UCSD-AML1 (cell line): ENCODE data around the gene KAT2A.

Source experiments
- DNase-seq: peaks from one replicate; lab custom pipeline; 2025; ENCODE audit not compliant: unreplicated experiment; lab: John Stamatoyannopoulos, UW

The KAT2A gene

DNA sequence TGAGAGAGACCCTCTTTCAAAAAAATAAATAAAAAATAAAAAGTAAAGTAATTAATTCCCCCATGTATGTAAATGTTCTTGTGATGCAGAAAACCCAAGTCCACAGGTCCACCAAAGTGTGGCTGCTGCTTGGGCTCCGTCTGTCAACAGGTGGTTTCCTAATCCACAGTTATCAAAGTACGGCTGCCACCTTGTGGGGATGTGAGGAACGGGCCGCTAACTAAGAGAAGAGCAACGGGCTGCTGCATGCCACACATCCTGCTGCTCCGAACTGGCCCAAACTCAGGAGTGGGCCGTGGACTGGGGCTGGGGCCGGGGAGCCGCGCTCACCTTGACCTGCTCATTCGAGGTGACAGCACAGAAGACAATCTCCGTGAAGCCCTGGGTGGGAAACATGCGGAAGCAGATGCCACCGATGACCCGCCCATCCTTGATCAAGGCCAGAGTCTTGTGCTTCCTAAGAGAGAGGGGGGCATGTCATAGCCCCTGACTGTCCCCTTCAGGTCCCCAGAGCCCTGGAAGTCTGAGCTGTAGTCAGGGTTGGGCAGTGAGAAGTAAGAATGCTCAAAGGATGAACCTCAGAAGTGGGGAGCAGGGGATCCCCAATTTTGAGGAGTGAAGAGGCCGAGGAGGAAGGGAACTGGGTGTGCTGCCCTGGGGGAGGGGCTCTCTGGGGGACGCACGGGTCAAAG, 4.3 kb downstream of the KAT2A start:
- DNase-seq: peak; percentile 73

DNA sequence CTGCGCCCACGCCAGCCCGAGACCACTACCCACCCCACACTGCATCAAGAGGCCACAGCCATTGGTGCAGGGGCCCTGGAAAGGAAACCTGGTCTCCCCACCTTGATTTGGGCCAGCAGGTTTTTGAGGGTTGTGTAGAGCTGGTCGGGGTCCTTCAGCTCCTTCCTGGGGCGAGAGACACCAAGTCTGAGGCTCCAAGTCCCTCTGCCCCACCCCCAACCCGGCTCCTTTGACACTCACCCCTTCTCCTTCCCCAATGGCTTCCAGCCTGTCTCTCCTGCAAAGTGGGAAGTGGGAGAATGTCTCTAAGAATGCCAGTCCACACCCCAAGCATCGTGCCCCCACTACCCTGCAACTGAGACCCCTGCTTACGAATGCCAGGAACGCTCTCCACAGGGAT, 7.0 kb downstream of the KAT2A start:
- DNase-seq: no peak

DNA sequence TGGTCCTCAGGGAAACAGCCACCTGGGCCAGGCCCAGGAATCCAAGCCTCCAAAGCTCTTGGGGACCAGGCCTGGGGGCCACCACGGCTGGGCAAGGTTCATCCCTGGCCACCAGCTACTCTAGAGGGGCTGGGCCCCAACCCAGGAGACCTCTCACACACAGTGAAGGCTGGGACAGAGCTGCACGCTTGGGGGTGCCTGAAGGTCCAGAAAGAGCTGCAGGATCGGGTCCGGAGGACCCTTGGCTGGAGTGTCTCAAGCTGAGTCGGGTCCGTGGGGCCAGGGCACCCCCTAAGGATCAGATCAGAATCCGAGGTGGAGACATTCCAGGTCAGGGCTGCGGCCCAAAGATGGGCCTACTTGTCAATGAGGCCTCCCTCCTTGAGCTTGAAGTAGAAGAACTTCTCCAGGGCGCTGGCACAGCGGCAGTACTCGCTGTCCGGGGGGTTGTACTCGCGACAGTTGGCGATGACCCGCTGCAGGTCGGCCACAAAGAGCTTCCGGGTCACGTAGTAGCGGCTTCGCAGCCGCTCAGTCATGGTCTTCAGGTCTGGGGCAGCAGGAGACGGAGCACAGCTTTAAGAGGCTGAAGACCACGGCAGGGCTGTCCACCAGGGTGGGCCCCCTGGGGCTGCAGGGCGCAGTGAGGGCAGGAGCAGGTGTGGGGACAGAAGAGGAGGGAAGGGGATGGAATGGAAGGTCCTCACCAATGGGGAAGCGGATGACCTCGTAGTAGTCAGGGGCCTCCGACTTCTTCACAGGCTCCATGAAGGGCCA, 7.7 kb downstream of the KAT2A start:
- DNase-seq: no peak

DNA sequence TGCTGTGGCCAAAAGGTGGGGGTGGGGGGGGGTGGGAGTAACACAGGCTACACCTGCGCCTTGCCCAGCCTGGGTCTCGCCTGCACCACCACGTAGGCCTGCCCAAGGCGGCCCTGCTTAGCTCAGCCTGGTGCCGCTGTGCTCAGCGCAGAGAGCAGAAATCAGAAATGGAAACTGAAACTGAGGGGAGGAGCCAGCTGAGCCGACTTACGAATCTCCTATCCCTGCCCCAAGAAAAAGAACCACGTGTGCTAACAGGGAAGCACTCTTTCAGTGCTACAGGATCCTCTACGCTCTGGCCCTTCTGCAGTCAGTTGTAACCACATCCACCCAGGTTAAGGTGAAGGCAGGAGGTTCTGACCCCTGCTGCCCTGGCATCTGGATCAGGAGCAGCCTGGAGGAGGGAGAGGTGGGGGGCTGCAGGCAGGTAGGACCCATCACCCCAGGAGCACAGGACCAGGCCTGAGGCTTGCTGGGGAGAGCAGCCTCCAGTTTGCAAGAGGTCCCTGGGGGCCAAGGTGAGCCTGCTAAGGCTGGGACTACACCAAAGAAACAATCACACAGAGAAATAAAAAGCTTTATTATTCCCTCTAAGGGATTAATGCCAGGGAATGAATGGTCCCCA, 8.5 kb downstream of the KAT2A start, which contains the start of gene DHX58:
Gene DHX58, minus strand, starts transcription at position 163 of the 625 bp plus-strand sequence. CDS start 822 bp downstream, outside the sequence.
- peak; percentile 72 for DNase-seq

DNA sequence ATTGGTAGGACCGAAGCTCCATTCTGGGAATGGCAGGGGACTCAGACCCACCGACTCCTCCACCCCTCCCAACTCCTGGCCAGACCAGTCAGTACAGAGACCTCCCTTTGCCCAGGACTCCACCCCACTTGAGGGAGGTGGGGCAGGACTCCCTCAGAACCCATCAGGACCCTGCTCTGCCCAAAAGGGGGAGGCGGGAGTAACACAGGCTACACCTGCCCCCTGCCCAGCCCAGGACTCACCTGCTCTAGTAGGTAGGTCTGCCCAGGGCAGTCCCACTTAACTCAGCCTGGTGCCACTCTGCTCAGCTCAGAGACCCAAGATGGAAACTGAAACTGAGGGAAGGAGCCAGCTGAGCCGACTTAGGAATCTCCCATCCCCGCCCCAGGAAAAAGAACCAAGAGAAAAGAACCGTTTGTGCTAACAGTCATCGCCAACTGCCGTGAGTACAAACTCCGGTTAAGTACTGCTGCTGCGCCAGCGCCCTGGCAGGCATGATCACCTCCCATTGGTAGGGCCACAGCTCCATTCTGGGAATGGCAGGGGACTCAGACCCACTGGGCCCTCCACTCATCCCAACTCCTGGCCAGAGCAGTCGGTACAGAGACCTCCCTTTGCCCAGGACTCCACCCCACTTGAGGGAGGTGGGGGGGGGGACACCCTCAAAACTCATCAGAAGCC, 9.2 kb downstream of the KAT2A start:
- peak; percentile 62 for DNase-seq

DNA sequence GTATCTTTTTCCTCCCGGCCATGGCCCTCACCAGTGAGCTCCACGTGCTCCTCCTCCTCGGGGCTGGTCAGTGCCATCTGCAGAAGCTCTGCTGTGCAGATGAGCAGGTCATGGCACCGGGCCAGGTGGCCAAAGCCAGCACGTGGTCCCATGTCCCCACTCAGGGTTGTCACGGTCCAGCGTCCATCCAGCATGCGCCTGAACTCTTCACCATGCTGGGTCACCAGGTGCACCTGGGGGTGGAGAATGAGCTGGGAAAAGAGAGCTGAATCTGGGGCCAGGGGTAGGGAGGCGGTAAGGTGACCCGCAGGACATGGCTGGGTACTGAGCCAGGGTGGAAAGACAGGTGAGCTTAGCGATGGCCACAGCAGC, 9.9 kb downstream of the KAT2A start:
- no peak for DNase-seq

DNA sequence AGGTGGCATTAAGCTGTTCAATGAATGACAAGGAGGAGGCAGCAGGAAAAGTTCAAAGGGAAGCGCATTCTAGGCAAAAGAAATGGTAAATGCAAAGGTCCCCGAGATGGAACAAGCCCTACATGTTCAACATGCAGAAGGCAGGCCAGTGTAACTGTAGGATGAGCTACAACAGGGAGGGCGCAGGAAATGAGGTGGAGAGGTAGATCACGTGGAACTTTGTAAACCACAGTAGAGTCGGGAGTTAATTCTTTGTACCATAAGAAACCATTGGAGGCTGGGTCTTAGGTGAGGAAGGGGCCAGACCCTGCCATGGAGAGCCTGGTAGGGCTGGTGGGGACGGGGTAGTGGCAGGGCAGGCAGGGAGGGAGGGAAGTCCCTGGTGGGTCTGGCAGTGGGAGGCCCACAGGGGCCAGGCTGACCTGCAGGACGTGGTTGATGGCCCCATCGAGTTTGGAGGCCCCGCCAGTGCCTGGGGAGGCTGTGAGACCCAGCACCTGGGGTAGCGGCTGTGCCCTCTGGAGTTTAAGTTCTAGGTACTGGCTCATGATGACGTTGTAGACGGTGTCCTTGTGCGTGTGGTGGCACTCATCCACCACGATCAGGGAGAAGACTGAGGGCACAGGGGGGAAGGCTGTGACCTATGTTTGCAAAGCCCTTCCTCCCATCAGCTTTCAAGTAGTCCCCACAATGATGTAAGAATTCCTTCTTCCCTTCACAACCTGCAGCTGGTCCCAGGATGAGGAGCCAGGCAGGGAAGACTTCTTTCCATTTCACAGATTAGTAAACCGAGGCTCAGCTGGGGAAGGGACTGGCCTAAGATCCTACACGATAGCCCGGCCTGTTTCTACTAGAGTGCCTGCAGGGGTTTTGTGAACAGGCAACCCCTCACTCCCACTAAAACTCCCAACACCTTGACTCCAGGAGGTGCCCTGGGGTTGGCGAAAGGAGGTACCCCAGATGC, 10.6 kb downstream of the KAT2A start:
- no peak for DNase-seq

DNA sequence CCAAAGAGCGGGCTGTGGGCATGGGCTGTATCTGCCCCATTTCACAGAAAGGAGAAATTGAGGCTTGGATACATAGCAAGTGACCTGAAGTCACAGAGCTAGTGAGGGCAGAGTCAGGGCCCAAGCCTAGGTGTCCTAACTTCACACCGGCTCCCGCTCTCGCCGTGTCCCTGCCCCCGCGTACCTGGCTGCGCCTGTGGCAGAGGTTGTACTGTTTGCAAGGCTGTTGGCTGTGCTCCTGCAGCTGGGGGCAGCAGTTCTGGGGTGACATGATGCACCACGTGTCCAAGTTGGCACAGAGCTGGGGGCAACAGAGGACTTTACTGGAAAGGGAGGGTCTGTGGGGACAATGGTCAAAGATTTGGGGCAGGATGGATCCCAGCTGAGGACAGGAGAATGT, 12.1 kb downstream of the KAT2A start:
- no peak for DNase-seq

DNA sequence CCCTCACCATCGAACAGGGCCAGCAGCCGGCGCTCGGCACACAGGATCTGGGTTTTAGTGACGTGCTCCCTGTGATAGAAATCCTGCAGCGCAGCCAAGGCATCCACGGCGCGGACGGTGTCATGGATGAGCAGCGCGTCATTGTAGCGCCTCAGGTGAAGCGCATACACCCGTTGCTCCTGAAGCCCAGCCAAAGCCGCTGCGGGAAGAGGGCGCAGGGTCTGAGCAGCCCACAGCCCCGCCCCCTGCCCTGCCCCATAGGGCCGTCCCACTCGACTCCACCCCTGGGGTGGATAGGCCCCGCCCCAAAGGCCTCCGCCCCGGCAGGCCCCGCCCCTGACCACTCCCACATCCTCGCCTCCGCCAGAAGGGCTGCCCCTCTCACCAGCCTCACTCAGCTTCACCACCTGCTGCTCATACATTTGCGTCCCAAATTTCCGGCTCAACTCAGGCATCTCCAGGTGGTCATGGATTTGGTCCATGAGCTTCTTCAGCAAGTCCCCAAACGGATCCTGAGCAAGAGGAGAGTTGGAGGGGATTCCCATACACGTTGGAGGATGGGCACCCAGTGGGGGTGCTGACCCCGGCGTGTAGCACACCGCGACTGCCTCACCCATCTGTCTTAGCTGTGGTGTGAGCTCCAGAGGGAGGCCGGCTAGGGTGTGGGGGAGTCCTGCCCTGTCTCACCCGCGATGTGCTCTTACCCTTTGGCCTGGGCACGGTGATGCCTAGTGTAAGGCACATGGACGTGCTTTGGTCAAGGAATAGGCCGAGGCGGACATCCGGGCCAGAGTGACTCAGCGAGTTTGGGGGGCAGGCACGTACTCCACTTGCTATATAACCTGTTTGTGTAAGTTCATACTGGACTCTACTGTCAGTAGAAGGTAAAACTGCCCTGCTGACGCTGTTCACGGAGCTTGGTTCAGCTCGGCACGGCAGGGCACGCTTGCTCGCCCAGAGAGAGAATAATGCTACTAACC, 13.3 kb downstream of the KAT2A start:
- DNase-seq: peak; percentile 60

DNA sequence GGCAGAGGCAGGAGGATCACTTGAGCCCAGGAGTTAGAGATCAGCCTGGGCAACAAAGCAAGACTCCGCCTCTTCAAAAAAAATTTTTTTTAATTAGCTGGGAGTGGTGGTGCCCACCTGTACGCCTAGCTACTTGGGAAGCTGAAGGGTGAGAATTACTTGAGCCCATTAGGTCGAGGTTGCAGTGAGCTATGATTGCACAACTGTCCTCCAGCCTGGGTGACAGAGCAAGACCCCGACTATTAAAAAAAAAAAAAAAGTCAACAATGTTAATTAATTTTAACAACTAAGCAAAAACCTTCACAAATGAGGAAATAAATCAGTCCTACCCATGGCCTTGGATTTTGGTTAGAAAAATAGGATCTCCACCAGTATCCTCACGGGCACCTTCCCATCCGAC, 14.0 kb downstream of the KAT2A start:
- no peak for DNase-seq

DNA sequence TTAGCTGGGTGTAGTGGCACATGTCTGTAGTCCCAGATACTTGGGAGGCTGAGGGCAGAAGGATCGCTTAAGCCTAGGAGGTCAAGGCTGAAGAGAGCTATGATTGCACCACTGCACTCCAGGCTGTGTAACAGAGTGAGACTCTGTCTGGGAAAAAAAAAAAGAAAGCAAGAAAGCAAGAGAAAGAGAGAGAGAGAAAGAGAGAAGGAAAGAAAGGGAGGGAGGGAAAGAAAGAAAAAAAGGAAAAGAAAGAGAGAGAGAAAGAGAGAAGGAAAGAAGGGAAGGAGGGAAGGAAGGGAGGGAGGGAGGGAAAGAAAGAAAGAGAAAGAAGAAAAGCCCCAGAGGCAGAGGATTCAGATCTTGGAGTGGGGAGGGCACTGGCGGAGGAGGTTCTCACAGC, 15.2 kb downstream of the KAT2A start:
- no peak for DNase-seq

DNA sequence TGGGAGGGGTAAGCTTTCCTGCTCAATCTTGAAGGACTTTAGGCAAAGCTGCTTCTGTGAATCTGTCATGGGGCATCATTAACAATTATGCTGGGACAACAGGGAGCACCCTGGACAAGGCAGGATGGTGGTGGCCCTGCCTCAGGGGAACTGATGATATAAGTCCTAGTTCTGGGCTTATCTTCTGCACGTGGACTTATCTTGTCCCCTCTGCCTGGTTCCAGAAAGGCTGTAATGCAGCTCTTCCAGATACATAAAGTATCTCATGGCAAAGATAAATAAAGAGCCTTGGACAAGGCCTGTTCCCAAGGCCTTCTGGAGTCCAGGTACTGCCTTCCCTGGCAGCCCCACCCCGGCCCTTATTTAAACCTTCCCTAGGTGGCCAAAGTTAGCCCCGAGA, 16.9 kb downstream of the KAT2A start:
- DNase-seq: no peak

DNA sequence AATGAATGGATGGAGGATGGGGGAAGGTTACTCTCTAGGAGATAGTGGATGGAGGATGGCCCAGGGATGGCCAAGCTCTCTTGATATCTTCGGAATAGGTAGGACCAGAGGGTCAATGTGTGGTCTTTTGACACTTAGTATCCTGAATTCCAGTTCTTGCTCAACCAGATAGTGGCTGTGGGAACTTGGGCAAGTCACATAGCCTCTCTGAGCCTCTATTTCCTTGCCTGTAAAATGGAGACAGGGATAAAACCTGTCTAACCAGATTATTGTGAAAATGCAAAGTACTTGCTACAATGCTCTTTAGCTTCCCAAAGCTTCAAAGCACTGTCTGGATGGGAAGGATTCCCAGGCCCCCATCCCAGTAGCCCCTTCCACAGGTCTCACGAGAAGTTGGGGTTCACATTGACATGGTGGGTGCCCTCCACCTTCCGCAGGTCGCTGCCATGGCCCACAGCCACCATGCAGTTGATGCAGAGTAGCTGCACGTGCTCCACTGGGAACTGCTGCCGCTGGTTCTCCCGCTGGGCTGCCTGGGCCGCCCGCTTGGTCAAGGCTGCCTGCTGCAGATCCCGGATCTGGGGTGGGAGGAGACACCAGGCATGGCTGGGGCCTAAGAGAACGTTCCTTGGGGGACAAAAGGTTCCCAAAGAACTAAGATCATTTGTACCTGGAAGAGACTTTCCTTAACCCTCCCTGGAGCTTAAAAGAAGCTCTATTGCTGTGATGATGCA, 17.8 kb downstream of the KAT2A start:
- no peak for DNase-seq

DNA sequence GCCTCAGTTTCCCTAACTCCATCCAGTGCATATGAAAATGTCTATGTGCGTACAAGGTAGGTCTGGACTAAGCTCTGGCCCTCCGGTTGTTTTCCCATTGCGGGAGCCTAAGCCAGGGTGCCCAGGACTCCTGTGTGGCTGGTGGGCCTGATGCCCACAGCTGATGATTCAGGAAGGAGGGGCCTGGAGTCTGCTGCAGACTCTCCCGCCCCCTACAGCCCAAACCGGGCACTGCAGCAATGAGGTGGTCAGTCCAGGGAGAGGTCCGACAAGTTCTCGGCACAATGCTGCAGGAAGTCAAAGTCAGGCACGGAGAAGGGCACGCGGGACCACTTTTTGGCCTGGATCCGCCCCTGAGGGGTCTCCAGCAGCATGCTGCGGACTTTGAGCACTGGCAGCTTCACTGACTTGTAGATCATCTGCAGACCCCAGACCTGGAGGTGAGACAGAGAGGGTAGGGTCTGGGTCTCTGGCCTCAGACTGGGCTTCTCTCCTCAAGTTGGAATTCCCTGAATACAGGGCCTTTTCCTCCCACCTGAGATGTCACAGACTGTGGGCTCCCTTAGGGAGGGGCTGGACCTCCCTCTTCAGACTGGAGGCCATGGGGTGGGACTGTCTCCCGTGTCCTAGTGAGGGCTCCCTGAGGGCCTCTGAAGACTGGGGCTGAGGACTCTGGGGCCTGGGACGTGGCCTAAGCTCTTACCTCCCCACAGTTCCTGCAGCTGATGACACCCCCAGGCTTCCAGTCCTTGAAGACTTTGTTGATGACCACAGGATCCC, 19.5 kb downstream of the KAT2A start:
- peak; percentile 79 for DNase-seq

DNA sequence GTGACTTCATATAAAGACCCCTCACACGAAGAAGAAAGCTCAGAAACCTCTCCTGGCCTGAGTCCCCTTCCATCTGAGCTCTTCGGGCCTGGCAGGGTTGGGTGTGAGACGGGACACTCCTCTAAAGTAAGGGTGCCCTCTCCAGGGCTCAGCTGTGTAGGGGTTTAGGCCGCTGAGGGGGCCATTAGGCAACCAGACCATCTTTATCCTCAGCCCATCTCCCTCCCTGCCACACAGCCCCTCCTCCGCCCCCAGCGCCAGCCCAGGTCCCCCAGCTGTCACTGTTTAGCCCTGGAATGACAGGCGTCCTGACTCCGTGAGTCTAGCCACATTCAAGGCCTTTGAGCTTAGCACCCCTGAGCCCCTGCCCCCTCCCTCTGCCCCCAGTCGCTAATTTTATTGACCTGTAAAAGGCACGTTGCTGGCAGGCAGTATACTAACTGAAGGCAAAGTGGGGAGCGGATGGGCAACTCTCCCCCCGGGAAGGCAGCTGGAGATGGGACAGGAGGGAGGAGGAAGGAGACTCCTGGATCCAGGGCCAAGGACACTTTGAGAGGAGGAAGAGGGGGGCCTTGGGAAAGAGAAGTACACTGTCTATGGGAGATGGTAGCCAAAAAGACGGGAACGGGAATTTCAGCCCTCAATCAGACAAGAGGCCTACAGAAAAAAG, 22.3 kb downstream of the KAT2A start:
- no peak for DNase-seq

DNA sequence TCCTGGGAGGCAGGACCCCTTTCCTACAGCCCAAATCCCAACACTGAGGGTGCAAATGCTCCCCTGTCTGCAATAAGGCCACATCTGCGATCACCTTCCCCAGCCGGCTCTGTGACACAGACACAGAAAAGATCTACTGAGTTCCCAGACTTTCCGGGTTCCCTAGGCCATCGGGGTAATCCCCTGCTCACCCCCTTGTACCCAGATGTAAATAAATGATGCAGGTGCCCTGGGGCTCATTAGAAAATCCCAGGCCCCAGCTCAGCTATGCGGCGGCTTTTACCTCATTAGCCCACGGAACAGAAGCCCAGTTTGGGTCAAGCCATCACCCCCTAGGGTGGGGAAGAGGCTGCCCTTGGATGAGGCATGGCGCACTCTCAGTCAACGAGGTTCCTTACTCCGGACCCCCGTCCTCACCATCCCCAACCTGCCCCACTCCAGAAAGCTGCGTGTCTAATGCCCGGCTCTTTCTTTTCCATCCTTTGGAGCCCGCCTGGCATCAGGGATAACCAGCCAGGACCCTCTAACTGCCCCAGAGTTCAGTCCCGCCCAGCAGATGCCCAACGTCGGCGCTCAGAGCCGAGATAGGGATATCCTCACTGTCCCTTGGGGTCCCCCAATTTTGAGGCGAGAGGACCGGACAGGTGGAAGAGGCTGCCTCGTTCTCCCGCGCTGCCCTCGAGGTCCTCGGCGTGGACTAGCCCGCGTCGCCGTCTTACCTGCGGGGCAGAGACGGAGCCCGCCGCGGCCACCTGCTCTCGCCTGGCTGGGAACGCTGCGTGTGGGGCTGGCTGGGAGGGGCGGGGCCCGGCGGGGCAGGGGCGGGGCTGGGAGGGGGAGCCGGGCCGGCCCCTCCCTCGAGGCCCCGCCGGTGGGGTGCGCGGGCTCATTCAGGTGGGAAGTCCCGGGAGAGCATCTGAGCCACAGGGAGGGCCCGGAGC, 23.2 kb downstream of the KAT2A start, which contains the start of gene ZNF385C:
Gene ZNF385C, minus strand, starts transcription at position 783 of the 941 bp plus-strand sequence. CDS start 35,417 bp downstream, outside the sequence.
- no peak for DNase-seq
